H4 (cell line): ENCODE measurements around the gene HTR7. TPM values are rescaled to one million over a fixed set of nuclear protein-coding genes. Genes with fewer than 3 reads are reported as not detected.
"Not testable (repeated sequence)": the region's sequence is repeated elsewhere in the genome, so short reads cannot be mapped to it uniquely, and the experiment has no call there.

Source experiments
- DNase-seq: peaks from one replicate; pipeline ENCODE4 v3.0.0-alpha.2; 2015; ENCODE audit warnings: low spot score
- total RNA-seq: library from RNA; depleted of rRNA; stranded (reverse); fragments of >200 nt; shearing (Covaris generic); gene quantifications from 2 replicates; pipeline ENCODE4 v1.2.3, GENCODE V29; 2014; rRNA removed

Gene HTR7
- total RNA-seq = 23.6 and 27.7 TPM in 2 replicates

DNA sequence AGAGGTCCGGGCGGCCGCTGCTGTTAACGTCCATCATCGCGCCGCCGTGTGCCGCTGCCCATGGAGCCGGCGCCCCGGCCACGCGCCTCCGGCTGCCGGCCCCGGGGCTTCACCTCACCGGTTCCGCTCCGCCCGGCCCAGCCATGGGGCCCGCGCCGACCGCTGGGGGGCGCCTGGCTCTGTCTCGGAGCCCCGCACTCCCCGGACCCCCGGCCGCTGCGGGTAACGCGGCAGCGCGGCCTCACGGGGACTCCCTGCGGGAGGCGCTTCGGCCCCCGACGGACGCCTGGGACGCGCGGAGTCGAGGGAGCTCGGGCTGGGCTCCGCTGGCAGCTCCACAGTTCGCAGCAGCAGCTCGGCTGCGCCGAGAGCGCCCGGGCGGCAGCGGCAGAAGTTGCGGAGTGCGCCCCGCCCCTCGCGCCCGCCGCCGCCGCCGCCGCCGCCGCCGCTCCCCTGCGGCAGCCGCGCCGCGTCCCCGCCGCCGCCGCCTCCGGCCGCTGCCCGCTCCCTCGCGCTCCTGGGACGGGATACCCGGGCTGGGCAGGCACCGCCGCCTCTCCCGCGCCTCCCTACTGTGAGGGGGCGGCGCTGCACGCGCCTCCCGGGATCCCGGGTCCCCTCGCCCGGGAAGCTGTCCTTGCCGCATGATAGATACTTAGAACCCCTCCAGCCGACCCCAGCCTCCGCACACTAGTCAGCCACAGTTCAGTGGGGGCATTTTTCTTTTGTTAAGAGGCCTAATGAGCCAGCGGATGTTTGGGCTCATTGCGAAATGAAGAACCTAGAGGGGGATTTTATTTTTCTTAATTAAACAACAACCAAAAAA, at the start of gene HTR7:
Gene HTR7, minus strand, starts transcription at position 405 of the 826 bp plus-strand sequence. Its CDS starts 368 bp downstream, at position 37.
- no peak for DNase-seq

DNA sequence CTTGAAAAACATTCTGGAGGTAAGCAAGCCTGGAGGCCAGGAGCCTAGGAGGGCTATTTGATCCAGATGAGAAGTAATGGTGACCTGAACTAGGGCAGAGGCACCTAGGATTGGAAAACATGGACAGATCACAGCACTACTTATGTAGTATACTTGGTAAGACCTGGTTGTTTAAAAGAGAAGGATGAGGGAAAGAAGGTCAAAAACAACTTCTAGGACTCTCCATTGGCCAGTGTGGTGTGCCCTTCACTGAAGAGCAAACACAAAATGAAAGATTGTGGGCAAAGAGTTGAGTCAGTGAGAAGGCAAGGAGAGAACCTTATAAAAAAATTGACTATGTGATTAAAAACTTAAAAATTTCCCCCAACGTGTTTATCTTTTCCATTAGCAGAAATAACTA, 48.8 kb upstream of the HTR7 start:
- no peak for DNase-seq

DNA sequence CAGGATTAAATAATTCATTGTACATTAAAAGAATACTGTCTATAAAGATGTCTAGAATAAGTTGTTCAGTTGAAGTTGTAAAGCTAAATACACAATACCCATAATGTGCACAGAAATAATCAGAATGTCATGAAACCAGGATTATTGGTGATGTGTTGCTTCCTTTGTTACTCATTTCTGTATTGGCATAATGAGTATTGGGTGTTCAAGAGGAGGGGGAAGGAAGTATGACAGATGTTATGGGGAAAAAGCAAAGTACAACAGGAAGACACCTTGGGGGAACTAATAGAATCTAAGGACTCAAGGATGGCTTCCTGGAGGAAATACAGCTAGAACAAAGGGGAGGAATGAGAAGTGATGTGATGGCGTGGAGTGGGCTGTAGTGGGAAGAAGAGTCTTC, 48.1 kb upstream of the HTR7 start:
- no peak for DNase-seq

DNA sequence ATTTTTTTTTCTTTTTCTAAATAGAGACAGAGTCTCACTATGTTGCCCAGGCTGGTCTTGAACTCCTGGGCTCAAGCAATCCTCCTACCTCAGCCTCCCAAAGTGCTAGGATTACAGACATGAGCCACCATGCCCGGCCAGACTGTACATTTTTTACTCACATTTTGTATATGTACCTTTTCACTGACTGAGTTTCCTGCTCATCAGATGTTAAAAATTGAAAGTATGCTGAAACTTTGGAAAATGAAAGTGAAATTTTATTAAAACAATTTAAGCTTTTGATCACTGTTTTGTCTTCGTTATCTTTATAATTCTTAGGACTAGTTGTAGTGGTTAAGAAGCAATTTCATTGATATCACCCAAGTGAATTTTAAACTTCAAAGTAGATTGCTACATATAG, 39.1 kb upstream of the HTR7 start:
- DNase-seq = not testable (repeated sequence)

DNA sequence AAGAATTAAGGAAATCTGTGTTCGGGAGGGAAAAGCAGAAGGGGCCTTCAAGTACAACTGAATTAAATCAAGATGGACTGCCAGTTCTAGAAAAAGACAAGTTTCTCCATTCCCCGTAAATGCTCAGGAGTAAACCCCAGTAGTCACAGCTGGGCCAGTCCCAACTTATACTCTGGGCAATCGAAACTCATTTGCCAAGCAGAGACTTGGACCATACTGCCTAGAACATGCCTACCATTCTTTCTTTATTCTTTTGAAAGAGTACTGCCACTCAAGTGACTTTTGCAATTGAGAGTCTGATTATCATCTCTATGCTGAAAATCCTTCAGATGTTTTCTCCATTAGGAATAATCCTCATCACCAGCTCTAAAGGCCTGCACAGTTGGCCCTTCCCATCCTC, 35.4 kb upstream of the HTR7 start:
- no peak for DNase-seq

DNA sequence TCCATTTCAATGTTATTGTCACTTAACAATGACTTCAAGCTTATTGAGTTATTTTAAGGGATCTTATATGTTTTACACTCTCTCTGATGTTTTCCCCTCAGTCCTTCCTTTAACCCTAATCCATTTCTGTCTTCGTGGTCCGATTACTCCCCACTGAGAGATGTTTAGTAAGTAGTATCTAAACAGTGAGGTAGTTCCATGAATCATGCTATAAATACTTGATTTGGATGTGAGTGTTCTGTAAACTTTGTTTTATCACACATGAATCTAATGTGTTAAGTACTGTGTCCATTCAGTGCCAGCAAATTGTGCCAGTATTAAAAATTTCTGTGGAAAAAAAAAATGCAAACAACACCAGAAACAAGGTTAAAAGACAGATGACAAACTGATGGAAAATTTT, 32.5 kb upstream of the HTR7 start:
- no peak for DNase-seq

DNA sequence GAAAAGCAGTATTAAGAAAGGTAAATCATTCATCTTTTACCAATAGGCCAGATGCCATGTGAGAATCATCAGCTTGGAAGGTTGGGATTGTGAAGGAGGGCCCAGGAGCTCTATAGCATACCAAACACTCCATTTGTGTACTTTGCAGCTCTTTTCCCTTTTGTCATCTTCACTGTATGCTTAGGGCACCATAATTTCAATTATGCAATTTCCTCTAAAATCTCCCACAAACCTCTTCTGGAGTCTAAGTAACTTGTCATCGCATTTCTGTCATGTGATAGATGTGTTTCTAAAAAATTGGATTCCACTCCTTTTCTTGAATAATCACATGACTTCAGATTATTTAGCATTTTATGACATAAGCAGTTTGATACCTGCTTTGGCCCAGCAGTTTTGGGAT, 31.8 kb upstream of the HTR7 start:
- no peak for DNase-seq

DNA sequence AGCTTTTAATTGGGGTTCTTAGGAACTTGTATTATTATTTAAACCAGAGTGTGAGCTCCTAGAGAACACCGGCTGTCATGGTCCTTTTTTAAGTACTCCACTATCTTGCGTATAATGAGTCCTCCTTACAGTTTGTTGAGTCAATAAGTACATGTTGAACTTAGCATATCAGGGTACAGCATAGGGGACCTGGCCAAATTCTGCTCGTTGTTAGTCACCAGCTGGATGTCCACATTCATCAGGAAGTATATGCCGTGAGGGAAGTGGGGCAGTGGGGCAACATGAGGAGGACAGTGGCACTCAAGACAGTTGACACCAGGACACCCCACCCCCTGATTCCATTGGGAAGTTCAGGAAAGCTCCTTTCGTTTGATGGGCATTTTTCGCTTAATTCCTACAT, 30.5 kb upstream of the HTR7 start:
- DNase-seq = no peak

DNA sequence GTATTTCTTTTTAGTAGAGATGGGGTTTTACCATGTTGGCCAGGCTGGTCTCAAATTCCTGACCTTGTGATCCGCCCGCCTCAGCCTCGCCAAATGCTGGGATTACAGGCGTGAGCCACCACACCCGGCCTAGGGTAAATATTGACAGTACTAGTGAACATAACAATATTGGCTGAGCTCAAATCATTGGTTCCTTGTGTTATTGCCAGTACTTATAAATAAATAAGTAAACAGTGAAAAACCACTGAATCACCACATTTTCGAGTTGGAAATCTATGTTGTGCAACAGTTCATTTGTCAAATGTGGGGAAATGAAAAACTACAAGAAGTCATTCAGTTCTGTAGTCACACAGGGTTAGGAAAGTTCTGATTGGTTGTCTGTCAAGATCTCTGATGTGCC, 29.7 kb upstream of the HTR7 start:
- DNase-seq = no peak

DNA sequence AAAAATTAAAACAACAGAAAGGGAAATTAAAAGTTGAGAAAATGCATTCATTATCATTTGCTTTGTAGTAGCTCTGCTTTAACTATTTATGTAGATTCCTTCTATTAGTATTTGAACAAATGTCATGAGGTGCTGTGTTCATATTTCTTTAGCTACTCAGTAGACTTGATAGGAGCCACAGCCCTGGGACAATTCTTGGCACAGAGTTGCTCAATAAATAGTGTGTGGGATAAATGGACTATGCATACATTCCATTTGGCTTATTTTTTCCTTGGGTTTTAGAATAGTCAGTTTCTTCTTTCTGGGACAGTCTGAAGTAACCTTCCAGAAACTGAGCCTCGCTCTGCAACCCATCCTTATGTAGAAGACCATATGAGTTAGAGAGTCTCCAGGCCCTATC, 27.3 kb upstream of the HTR7 start:
- DNase-seq = peak; percentile 22

DNA sequence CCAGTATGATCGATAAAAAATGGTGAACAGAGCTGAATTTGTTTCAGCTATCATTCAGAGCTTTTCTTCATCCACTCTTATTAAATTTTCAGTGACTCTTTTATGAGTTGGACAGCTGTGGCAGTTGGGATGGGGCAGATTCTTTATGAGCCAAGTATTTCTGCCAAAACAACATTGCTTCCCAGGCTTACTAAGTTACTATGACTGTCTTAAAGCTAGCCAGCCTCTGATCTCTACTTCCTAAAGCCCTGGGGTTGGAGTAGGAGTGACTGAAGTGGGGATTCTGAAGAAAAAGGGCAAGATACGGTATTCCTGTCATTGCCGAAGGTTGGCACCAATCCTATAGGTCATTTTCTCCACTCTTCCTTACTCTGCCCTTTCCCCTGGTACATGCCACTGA, 26.6 kb upstream of the HTR7 start:
- DNase-seq = no peak

DNA sequence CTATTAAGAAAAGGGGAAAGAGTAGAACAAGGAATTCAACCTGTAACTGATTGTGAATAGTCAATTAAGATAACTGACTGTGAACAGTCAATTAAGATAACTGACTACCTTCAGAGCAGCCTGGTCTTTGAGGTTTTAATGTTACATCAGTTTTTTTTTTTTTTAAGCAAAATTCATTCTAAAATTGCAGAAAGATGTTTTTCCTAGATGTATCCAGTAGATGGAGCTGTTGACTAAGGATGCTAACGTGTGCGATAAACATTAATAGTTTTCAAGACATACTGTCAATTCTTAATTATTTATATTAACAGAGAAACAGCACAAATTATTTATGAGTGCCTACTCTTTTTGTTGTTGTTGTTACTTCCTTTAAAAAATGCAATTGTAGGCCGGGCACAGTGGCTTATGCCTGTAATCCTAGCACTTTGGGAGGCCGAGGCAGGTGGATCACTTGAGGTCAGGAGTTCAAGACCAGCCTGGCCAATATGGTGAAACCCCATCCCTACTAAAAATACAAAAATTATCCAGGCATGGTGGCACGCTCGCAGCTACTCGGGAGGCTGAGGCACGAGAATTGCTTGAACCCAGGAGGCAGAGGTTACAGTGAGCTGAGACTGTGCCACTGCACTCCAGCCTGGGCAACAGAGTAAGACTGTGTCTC, 22.4 kb upstream of the HTR7 start:
- DNase-seq = not testable (repeated sequence)

DNA sequence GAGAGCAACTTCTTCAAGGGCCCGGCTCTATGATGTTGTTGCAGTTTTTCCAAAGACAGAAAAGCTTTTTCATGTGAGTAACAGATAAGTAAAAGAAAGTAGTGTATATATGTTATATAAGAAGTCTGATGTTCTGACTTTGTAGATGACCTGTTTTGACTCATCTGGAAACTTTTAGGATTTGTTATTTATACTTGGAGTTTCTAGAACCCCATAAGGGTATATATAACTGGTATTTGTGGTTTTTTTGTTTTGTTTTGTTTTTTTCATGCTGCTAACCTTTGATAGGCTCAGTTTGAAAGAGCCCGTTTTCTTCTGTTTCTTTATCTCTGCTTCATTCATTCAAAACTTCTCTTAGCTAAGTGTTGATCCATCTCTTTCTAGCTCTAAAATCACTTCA, 21.2 kb upstream of the HTR7 start:
- DNase-seq = no peak

DNA sequence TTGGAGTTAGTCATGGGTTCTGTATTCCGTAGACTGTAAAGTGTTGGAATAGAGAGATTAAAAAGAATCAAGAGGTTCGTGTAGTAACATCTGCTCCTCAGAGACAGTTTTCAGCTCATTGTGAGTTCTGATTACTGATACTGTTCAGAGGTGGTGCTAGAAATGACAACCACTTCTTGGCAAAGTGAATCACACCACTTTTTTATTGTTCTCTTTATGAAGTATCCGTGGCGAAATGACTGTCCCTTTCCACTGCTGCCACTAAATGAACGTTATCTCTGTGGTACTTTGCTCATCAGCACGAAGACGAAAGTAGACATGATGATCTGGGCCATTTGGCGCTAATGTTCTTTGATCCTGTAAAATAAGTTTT, 14.8 kb upstream of the HTR7 start:
- DNase-seq = no peak

DNA sequence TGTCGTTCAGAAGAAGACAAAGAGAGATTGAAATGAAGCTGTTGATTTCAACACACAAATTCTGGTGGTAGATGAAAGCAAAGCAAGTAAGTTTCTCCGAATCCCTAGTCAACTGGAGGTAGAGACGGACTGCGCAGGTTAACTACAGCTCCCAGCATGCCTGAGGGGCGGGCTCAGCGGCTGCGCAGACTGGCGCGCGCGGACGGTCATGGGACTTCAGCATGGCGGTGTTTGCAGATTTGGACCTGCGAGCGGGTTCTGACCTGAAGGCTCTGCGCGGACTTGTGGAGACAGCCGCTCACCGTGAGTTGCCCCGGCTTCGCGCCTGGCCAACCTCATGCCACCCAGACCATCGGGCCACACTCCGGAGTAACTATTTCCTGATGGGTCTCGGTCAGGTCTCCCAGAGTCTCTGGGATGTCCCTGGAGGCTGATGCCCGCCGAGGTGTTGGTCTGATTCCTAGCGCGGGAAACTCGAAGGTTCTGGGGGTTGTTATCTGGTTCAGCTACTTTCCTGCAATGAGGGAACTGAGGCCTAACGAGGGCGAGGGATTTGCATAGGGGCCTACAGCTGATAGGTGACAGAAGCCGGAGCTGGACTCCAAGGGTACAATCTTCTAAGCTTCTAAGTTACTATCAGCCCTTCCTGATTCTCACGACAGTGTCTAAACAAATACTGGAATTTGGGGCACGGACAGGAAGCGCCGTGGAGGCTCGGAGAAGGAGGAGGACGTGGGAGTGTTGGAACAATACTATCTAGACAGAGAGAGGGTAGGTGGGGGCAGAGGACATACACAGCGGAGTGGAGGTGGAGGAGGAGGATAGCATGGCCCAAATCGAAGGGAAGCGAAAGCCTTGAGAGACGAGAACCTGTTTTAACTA, 14.2 kb upstream of the HTR7 start, which contains the start of gene RPP30:
Gene RPP30, plus strand, starts transcription at position 209 of the 882 bp plus-strand sequence. Its CDS starts 13 bp downstream, at position 222.
- peak; percentile 78 for DNase-seq

DNA sequence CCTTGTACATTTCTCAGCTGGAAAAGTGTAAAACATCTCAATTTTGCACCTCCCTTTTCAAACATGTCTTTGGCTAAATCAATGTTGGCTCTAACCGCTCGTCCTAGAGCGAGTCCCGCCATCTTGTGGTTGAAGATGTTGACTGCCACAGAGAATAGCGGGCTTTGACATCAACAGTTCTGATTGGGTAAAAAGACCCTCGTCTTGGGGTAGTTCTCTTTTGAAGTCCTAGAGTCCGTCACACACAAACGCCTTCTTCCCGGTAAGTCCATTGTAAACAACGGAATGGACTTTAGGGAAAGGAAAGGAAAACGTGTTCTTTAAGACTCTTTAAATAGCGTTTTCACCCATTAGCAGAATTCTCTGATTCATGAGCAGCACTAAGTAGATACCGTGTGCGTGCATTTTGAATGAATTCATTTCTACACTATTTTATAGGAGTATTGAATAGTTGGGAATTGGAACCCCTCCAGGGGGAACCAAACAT, 13.5 kb upstream of the HTR7 start:
- peak; percentile 84 for DNase-seq

DNA sequence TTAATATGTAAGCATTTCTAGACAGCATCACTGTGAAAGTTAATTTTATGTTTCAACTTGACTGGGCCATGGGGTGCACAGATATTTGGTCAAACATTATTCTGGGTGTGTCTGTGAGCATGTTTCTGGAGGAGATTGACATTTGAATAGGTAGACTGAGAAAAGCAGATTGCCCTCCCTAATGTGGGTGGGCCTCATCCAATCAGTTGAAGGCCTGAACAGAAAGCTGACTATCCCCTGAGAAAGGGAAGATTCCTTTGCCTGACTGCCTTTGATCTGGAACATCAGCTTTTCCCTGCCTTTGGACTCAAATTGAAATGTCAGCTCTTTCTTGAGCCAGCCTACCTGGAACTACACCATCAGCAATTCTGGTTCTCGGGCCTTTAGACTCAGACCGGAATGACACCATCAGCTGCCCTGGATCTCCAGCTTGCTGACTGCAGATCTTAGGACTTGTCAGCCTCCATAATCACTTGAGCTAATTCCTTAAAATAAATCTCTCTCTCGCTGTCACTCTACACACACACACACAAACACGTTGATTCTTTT, 8.3 kb upstream of the HTR7 start:
- DNase-seq = no peak

DNA sequence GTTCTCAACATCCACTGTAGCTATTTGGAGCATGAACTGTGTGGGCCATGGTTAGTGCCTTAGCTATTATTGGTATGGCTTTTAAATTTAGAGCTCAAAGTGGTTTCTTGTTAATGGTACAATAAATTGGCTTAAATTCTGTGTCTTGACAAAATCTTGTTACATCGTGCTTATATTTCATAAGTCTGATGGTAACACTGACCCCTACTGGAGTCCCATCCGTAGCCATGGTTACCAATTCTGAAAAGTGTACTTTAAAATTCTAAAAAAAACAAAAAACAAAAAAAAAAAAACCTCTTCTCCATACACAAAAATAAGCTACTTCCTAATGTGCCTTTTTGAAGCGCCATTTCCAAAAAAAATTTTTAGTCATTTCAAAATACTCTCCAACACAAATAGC, 7.6 kb upstream of the HTR7 start:
- no peak for DNase-seq

DNA sequence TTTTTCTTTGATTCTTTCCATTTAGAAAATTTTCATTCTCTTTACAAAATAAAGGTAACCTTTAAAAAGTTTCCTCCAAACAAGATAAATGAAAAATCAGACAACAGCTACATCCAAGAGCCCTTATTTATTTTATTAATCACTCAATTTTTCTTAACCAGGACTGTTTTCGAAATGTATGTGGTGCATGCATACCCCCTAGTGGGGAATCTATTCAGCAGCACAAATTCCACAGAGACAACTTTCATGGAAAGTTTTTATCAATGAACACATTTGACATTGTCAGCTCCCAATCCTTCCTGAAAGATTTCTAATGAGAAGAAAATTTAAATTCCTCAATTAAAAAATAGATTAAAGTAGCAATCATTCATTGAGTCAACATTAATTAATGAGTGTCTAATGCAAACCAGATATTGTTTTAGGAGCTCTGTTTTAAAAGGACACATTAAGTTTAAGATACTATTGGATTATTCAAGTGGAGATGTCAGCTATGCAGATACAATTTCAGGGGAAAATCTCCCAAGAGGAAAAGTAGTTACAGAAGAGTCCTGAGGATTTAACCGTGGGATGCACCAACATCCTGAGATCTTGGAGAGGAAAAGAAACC, 5.2 kb upstream of the HTR7 start:
- DNase-seq = peak; percentile 35

DNA sequence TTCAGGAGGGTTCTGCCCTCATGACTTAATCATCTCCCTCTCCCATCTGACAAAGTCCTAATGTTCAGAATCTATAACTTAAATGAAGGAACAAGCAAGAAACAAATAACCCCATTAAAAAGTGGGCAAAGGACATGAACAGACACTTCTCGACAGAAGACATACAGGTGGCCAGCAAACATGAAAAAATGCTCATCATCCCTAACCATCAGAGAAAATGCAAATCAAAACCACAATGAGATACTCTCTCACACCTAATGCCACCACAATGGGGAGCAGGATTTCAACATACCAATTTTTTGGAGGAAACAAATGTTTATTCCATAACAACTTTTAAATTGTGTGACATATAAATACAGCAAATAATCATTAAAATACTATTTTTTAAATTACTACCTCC, 3.0 kb upstream of the HTR7 start:
- DNase-seq = no peak

DNA sequence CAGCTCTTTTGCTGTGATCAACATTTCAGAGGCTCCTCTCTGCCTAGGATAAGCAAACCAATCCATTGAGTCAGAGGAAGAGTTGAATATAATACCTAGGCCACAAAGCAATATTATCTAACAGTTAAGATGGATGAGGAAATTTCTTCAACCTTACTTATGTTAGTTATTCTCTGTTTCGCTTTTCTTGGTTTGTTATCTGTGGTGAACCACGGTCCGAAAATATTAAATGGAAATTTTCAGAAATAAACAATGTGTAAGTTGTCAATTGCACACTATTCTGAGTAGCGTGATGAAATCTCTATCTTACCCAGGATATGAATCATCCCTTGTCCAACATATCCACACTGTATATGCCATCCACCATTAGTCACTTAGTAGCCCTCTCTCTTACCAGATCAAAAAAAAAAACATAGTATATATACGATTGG, 1.5 kb upstream of the HTR7 start:
- peak; percentile 76 for DNase-seq
